DMS153 (cell line): ENCODE measurements around the gene CPEB3.
"Not testable (repeated sequence)": the region's sequence is repeated elsewhere in the genome, so short reads cannot be mapped to it uniquely, and the experiment has no call there.

Experiments used
- DNase-seq: peaks from one replicate; lab custom pipeline; 2025; lab: John Stamatoyannopoulos, UW

CPEB3 gene

DNA sequence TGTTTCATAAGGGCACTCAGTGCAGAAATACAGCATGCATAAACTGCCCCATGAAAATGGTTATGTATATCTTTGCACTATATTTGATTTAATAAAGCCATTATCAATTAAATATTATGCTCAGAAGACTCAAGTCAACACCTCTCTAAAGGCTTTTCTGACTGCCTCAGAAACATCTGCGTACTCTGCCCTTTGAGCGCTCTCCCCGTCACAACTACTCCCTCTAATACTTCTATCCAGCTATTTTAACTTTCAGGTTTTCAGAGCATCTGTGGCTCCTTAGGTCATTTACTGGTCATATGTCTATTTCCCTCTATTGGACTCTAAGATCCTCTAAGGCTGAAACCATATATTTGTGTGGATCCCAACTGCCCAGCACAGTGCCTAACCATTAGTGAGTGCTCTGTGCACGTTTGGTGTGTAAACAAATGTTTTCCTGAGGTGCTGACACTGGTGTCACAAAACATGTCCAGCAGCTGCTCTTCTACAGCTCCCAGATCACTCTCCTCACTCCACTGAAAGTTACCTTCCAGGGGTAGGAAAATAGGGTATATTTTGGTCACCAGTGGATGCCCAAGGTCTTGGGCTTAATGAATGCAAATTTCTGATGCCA lies 188.2 kb downstream of the CPEB3 start:
- no peak for DNase-seq

DNA sequence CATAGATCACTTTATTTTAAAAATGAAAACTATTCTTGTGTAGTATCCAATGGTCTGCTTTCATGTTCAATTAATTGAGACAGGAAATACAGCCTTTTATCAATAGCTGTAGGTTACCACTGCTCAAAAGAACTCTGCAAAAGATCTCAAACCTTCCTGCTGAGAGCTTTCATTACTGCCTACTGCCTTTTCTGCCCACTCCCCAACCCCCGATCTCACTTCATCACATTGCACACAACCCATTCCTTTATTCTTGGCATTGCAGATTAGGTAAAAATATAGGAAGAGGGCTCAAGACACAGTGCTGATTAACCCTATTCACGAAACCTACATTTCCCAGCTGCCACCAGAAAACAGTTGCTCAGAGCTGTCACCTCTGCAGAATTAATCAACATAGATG lies 195.9 kb downstream of the CPEB3 start:
- no peak for DNase-seq

GRCh38 chr10:92091965-92092364 lies 198.9 kb downstream of the CPEB3 start:
- DNase-seq, result no peak

- peak; percentile 86 for DNase-seq
Observed at GRCh38 chr10:92087750-92088395, 203.0 kb downstream of the CPEB3 start.

DNA sequence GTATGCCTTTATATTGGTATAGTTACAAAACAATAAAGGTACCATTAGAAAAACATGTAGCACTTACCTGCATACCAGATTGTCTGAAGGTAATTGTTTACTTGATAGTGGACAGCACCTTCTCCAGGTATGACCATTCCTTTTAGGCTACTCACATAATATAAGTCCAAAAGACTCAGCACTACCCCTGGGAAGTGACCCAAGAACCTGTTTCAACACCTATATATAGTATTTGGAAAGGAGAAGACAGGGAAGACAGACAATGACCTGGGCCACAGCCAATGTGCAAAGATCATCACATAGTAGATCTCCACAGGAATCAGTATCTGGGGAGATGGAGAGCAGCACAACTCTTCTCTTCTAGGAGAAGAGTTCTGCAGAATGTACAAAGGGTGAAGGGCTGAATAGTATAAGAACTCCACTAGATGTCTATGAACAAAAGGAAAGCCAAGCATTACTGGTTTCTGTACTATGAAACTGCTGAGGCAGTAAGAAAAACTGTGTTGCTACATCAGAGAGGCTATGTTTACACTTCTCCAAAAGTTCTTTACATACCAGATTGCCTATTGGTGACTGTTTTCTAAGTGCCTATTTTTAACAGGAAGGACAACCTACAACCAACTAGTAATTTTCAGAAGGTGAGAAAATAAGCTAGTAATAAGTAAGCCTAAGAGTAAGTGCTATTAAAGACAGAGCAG lies 208.1 kb downstream of the CPEB3 start:
- no peak for DNase-seq

DNA sequence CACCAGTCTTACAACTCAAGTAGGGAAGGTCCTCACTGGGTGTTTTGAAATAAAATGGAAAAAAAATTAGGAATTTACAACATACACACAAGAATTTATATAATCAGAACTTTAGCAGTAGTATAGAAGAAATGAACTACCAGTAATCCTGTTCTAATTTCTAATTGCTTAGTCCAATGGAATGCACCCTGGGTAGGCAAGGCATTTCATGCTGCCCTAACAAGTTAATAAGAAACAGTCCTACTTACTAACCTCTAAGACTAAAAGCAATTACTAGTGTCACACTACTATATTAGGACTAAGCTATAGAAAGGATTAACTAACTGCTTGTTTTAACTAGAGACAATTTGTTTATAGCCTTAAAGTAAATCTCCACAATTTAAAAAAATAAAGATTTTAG lies 209.2 kb downstream of the CPEB3 start:
- DNase-seq, result no peak

GRCh38 chr10:92080244-92080643 lies 210.6 kb downstream of the CPEB3 start:
- DNase-seq, result no peak

GRCh38 chr10:92079003-92079402 lies 211.9 kb downstream of the CPEB3 start:
- DNase-seq, result no peak

DNA sequence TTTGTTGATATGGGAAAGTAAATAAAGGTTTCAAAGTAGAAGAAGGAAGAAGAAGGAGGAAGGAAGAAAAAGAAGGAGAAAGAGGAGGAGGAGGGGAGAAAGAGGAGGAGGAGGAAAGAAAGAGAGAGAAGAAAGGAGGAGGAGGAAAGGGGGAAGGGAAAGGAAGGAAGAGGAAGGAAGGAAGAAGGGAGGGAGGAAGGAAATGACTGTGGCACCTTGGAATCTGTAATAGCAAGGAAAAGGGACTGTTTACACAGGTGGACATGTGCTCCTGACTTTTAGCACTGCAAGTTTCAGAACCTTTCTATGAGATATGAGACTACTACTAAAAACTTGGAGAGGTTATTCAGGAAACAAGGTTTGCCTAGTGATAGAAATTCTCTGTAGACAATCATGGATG lies 214.2 kb downstream of the CPEB3 start:
- no peak for DNase-seq

DNA sequence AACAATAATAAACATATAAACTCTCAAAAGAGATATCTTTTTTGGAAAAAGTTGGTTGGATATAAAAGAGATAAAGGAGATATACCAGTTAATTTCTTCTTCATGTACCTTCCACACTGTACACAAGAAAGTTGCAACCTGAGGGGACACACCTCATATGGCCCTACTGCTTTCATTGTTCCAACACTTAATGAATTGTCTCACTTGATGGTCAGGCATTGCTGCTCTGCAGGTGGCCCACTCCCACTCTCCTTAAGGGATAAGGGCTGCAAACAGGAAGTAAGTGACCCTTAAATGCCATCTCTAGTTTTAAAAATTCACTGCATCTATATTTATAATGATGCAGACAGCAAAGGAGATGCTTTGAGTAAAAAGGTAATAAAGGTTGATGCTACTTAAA lies 215.0 kb downstream of the CPEB3 start:
- no peak for DNase-seq

- DNase-seq, result no peak
Observed at GRCh38 chr10:92074126-92074887, 216.6 kb downstream of the CPEB3 start.

GRCh38 chr10:92068900-92069299 lies 222.0 kb downstream of the CPEB3 start:
- no peak for DNase-seq

GRCh38 chr10:92066386-92066785 lies 224.5 kb downstream of the CPEB3 start:
- no peak for DNase-seq

DNA sequence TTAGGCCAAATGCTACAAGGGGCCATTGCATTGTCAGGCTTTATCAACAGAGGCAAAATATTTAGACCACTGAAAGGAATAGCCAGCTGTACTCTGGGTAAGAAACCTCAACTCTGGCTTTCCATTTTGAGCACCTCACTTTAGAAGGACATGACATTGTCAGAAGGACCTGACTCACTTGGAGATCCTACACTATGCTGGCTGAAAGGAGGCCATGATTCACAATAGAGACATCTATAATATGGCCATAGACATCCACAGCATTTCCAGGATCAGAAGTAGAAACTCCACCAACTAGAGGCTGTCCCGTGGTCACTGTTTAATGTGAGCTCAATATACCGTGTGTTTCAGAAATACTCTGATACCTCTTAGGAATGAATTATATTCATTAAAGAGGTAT lies 226.4 kb downstream of the CPEB3 start:
- no peak for DNase-seq

DNA sequence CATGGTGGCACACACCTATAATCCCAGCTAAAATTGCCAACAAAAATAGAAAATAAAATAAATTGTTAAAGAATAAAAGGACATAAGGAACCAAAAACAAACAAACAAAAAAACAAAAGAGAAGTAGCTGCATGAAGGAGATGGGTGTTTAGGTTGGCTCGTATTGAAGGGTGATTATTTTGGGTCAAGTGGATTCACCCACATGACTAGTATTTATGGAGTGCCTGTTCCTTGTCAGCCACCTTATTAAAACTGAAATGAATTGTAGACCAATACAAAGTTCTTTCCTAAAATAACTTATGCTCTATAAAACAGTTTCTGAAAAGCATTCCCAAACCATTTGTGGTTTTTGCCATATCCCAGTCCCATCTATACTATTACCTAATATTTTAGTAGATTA lies 228.6 kb downstream of the CPEB3 start:
- no peak for DNase-seq

DNA sequence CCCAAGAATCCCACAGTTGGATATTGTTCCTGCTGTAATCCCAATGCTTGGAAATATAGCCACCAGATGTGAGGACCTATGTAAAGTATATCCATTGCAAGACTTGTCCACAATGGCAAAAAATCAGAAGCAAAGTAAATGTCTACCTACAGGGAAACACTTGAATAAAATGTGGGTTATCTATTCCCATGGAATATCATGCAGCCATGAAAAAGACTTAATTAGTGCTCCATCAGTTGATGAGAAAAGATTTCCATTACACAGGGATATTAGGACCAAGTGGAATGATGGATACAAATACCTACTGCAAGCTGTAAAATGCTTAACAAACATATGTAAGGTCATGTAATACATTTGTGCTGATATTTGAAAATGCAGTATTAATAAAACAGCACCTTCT lies 236.1 kb downstream of the CPEB3 start:
- DNase-seq, result no peak

DNA sequence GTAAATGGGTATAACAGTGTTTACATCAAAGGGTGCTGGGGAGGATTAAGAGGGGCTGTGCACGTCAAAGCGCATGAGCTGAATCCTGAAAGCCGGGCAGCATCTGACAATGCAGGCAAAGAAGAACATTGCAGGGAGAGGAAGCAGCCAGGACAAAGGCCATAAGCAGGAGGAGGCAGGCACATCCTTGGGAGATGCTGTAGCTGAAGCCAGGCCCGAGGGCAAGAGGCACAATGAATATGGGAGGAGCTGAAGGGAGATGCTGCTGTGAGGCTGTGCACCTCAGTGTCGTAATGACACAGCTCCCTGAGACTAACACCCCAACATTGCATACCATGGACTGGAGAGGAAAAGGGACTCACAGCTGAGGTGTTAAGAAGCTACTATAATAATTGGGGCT lies 238.1 kb downstream of the CPEB3 start:
- no peak for DNase-seq

- DNase-seq, result no peak
Observed at GRCh38 chr10:92052088-92052487, 238.8 kb downstream of the CPEB3 start.

DNA sequence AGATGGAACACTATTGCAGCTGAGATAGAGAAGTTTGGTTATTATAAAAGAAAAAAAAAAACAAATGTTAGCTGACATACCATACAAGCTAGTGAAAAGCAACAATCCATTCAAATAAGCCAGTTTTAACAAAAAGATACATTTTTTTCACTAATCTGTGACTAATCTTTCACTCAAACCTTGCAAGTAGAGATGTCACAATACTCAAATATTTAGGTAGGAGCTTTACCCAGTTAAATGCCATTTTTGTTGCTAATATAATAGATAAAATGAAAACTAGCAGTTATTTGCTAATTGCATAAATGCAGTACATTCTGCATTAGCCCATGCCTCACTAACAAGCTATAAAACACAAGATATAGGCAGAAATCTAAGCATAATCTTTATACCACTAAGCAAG lies 243.7 kb downstream of the CPEB3 start:
- no peak for DNase-seq

GRCh38 chr10:92045641-92046106 lies 245.2 kb downstream of the CPEB3 start:
- no peak for DNase-seq

DNA sequence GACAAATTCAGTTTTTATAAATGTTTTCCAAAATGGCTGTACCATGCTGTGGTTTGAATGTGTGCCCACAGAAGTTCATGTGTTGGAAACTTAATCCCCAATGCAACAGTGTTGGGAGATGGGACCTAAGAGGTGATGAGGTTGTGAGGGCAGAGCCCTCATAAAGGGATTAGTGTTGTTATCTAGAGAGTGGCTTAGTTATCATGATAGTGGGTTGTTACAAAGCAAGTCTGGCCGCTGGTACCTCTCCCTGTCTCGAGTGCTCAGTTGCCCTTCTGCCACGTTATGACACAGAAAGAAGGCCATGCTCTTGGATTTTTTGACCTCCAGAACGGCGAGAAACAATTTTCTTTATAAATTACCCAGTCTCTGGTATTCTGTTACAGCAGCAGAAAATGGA lies 248.3 kb downstream of the CPEB3 start:
- DNase-seq, result no peak

GRCh38 chr10:92038949-92039348 lies 251.9 kb downstream of the CPEB3 start:
- no peak for DNase-seq

DNA sequence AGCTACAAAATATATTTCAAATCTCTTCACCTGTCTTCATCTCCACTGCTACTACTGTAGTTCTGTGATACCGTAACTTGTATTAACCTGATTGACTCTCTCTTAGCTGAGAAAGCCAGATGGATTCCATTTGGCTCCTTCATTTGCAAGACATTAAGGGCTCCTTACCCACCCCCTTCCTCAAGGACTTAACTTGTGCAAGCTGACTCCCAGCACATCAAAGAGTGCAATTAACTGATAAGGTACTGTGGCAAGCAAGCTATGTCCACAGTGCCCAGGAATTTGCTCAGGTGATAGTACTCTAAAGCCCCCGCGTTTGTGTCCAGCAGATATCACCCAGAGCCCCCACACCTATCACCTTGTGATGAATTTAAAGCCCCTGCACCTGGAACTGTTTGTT lies 257.8 kb downstream of the CPEB3 start:
- DNase-seq, result not testable (repeated sequence)
